ENCODE data around the gene RANBP17. TPM values are rescaled to one million over a fixed set of nuclear protein-coding genes. Genes with fewer than 3 reads are reported as not detected.

RANBP17 gene
- total RNA-seq, 2 experiments from 2014 or later, result not detected

GRCh38 chr5:171250738-171251137, 388.9 kb downstream of the RANBP17 start:
- Mint-ChIP-seq H3K27ac (no peak overlapping the region), H3K36me3 (ENCODE audit: low read depth) (no peaks in the 10 kb centered on the region), H3K9me3 (peaks cover 24% of the 10 kb centered on the region), H3K27me3 (ENCODE audit: low read depth) (peaks cover 14% of the 10 kb centered on the region), H3K4me1 (ENCODE audit: low read depth) (no peaks in the 10 kb centered on the region), H3K4me3 (no peak overlapping the region)
- CTCF ChIA-PET, result no interaction called here
- intact Hi-C loops (cut with micrococcal nuclease), result no loop called here
- no peak for DNase-seq

GRCh38 chr5:171251519-171251918, 389.7 kb downstream of the RANBP17 start:
- Mint-ChIP-seq H3K27ac (no peak overlapping the region), H3K4me1 (ENCODE audit: low read depth) (no peaks in the 10 kb centered on the region), H3K36me3 (ENCODE audit: low read depth) (no peaks in the 10 kb centered on the region), H3K4me3 (no peak overlapping the region), H3K9me3 (peaks cover 24% of the 10 kb centered on the region), H3K27me3 (ENCODE audit: low read depth) (peaks cover 11% of the 10 kb centered on the region)
- CTCF ChIA-PET, result no interaction called here
- no peak for DNase-seq
- intact Hi-C loops (cut with micrococcal nuclease), result no loop called here

- no peak overlapping the region for H3K27ac Mint-ChIP-seq
- no peak overlapping the region for H3K4me3 Mint-ChIP-seq
- H3K4me1 Mint-ChIP-seq (ENCODE audit: low read depth), result no peaks in the 10 kb centered on the region
- no peaks in the 10 kb centered on the region for H3K36me3 Mint-ChIP-seq (ENCODE audit: low read depth)
- peaks cover 24% of the 10 kb centered on the region for H3K9me3 Mint-ChIP-seq
- peaks cover 9% of the 10 kb centered on the region for H3K27me3 Mint-ChIP-seq (ENCODE audit: low read depth)
- no peak for DNase-seq
- intact Hi-C loops (cut with micrococcal nuclease), result no loop called here
- CTCF ChIA-PET, result no interaction called here
Observed at GRCh38 chr5:171252674-171253073, 390.9 kb downstream of the RANBP17 start.

- H3K4me1 Mint-ChIP-seq (ENCODE audit: low read depth), result no peaks in the 10 kb centered on the region
- no peaks in the 10 kb centered on the region for H3K9me3 Mint-ChIP-seq
- H3K27ac Mint-ChIP-seq, result no peak overlapping the region
- H3K36me3 Mint-ChIP-seq (ENCODE audit: low read depth), result no peaks in the 10 kb centered on the region
- intact Hi-C loops (cut with micrococcal nuclease), result no loop called here
- DNase-seq, result no peak
- peaks cover 2% of the 10 kb centered on the region for H3K27me3 Mint-ChIP-seq (ENCODE audit: low read depth)
- CTCF ChIA-PET, result no interaction called here
- no peak overlapping the region for H3K4me3 Mint-ChIP-seq
Observed at GRCh38 chr5:171258737-171259415, 397.1 kb downstream of the RANBP17 start.

- Mint-ChIP-seq H3K4me1 (ENCODE audit: low read depth) (peaks cover 8% of the 10 kb centered on the region), H3K27me3 (ENCODE audit: low read depth) (no peaks in the 10 kb centered on the region), H3K9me3 (no peaks in the 10 kb centered on the region), H3K27ac (no peak overlapping the region), H3K36me3 (ENCODE audit: low read depth) (no peaks in the 10 kb centered on the region), H3K4me3 (no peak overlapping the region)
- intact Hi-C loops (cut with micrococcal nuclease), result no loop called here
- CTCF ChIA-PET, result no interaction called here
- no peak for DNase-seq
Observed at GRCh38 chr5:171261361-171261760, 399.5 kb downstream of the RANBP17 start.

- intact Hi-C loops (cut with micrococcal nuclease), result no loop called here
- H3K27ac Mint-ChIP-seq, result no peak overlapping the region
- no peaks in the 10 kb centered on the region for H3K27me3 Mint-ChIP-seq (ENCODE audit: low read depth)
- no peak overlapping the region for H3K4me3 Mint-ChIP-seq
- H3K9me3 Mint-ChIP-seq, result no peaks in the 10 kb centered on the region
- CTCF ChIA-PET, result interaction anchor here (1.0 kb wide), 1 partner anchor 53 kb away, joined by 3 read pairs; no protein-coding TSS in a partner anchor
- DNase-seq, result no peak
- no peaks in the 10 kb centered on the region for H3K36me3 Mint-ChIP-seq (ENCODE audit: low read depth)
- peaks cover 8% of the 10 kb centered on the region for H3K4me1 Mint-ChIP-seq (ENCODE audit: low read depth)
Observed at GRCh38 chr5:171261904-171262303, 400.1 kb downstream of the RANBP17 start.

- peaks cover 8% of the 10 kb centered on the region for H3K4me1 Mint-ChIP-seq (ENCODE audit: low read depth)
- CTCF ChIA-PET, result interaction anchor here (1.0 kb wide), 1 partner anchor 54 kb away, joined by 3 read pairs; no protein-coding TSS in a partner anchor
- no peaks in the 10 kb centered on the region for H3K9me3 Mint-ChIP-seq
Observed at GRCh38 chr5:171263181-171263580, 401.4 kb downstream of the RANBP17 start.

GRCh38 chr5:171264843-171265242, 403.0 kb downstream of the RANBP17 start:
- Mint-ChIP-seq H3K4me3 (no peak overlapping the region), H3K36me3 (ENCODE audit: low read depth) (no peaks in the 10 kb centered on the region)
- no peak for DNase-seq

More at GRCh38 chr5:171263181-171263580, 401.4 kb downstream of the RANBP17 start:
- intact Hi-C loops (cut with micrococcal nuclease), result no loop called here
- H3K4me3 Mint-ChIP-seq, result no peak overlapping the region
- no peak overlapping the region for H3K27ac Mint-ChIP-seq
- no peak for DNase-seq
- no peaks in the 10 kb centered on the region for H3K27me3 Mint-ChIP-seq (ENCODE audit: low read depth)
- no peaks in the 10 kb centered on the region for H3K36me3 Mint-ChIP-seq (ENCODE audit: low read depth)

GRCh38 chr5:171268700-171269620, 407.1 kb downstream of the RANBP17 start:
- CTCF ChIA-PET, result no interaction called here
- Mint-ChIP-seq H3K9me3 (no peaks in the 10 kb centered on the region), H3K4me1 (ENCODE audit: low read depth) (peaks cover 8% of the 10 kb centered on the region), H3K36me3 (ENCODE audit: low read depth) (no peaks in the 10 kb centered on the region), H3K27ac (no peak overlapping the region), H3K27me3 (ENCODE audit: low read depth) (peaks cover 8% of the 10 kb centered on the region), H3K4me3 (no peak overlapping the region)
- intact Hi-C loops (cut with micrococcal nuclease), result no loop called here
- DNase-seq, result no peak

More at GRCh38 chr5:171264843-171265242, 403.0 kb downstream of the RANBP17 start:
- CTCF ChIA-PET, result no interaction called here
- intact Hi-C loops (cut with micrococcal nuclease), result no loop called here
- Mint-ChIP-seq H3K27me3 (ENCODE audit: low read depth) (no peaks in the 10 kb centered on the region), H3K9me3 (no peaks in the 10 kb centered on the region), H3K4me1 (ENCODE audit: low read depth) (peaks cover 8% of the 10 kb centered on the region), H3K27ac (no peak overlapping the region)

GRCh38 chr5:171269717-171270116, 407.9 kb downstream of the RANBP17 start:
- Mint-ChIP-seq H3K27me3 (ENCODE audit: low read depth) (peaks cover 8% of the 10 kb centered on the region), H3K27ac (no peak overlapping the region), H3K36me3 (ENCODE audit: low read depth) (no peaks in the 10 kb centered on the region), H3K4me1 (ENCODE audit: low read depth) (peaks cover 4% of the 10 kb centered on the region), H3K4me3 (no peak overlapping the region), H3K9me3 (no peaks in the 10 kb centered on the region)
- intact Hi-C loops (cut with micrococcal nuclease), result no loop called here
- no peak for DNase-seq
- CTCF ChIA-PET, result no interaction called here

GRCh38 chr5:171270136-171270535, 408.3 kb downstream of the RANBP17 start:
- intact Hi-C loops (cut with micrococcal nuclease), result no loop called here
- no peak for DNase-seq
- Mint-ChIP-seq H3K27ac (no peak overlapping the region), H3K36me3 (ENCODE audit: low read depth) (no peaks in the 10 kb centered on the region), H3K4me1 (ENCODE audit: low read depth) (peaks cover under 1% of the 10 kb centered on the region), H3K27me3 (ENCODE audit: low read depth) (peaks cover 8% of the 10 kb centered on the region), H3K4me3 (no peak overlapping the region), H3K9me3 (no peaks in the 10 kb centered on the region)
- CTCF ChIA-PET, result no interaction called here

GRCh38 chr5:171271798-171272197, 410.0 kb downstream of the RANBP17 start:
- H3K27me3 Mint-ChIP-seq (ENCODE audit: low read depth), result peaks cover 8% of the 10 kb centered on the region
- H3K4me3 Mint-ChIP-seq, result no peak overlapping the region
- no peaks in the 10 kb centered on the region for H3K9me3 Mint-ChIP-seq
- no peaks in the 10 kb centered on the region for H3K36me3 Mint-ChIP-seq (ENCODE audit: low read depth)
- no peak overlapping the region for H3K27ac Mint-ChIP-seq
- CTCF ChIA-PET, result interaction anchor here (1.3 to 2.1 kb wide), 2 partner anchors 66 to 70 kb away, joined by 5 to 9 read pairs; no protein-coding TSS in a partner anchor
- no peaks in the 10 kb centered on the region for H3K4me1 Mint-ChIP-seq (ENCODE audit: low read depth)
- intact Hi-C loops (cut with micrococcal nuclease), result loop anchor here (2.0 kb wide), 1 partner anchor 635 kb away; no protein-coding TSS in a partner anchor
- DNase-seq, result no peak
